HUDEP-2 (cell line): ENCODE measurements around the gene UST.

Experiments used
- DNase-seq, 76 experiments: peaks; one replicate each; lab custom pipeline; 2025; ENCODE audit not compliant: unreplicated experiment in 76 of 76; lab: John Stamatoyannopoulos, UW

UST gene

GRCh38 chr6:149074832-149075258, 328.0 kb downstream of the UST start:
- DNase-seq: no peak

DNA sequence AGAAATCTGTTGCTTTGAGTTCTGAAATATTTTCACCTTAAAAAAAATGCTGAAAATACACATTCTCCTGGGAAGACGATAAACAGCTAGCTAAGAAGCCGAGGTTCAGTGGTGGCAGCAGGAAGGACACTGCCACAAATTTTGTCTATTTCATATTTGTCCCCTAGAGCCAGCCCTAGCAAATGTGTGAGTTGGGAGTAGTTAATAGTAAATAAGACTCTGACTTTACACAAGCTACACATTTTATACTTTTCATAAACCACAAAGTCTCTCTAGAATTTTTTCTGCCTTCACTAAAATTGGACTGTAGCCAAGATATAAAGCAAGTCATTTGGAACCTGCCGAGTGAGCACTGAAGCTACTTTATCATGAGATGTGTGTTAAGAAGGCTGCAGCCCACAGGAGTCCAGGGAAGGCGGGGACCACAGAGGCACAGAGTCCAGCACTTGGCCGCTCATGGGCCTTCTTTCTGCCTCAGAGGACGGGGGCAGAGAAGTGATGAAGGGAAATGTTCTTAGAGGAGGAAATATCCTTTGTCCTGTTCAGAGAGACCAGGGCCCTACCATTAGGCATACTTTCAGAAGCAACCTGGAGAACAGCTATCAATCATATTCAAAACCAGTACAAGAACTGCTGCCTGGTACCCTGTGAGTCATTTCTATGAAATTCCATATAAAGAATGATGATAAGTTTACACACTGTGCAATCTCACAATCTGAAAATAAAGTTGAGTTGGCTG, 329.0 kb downstream of the UST start:
- DNase-seq: no peak

GRCh38 chr6:149076355-149076734, 329.5 kb downstream of the UST start:
- DNase-seq: no peak

DNA sequence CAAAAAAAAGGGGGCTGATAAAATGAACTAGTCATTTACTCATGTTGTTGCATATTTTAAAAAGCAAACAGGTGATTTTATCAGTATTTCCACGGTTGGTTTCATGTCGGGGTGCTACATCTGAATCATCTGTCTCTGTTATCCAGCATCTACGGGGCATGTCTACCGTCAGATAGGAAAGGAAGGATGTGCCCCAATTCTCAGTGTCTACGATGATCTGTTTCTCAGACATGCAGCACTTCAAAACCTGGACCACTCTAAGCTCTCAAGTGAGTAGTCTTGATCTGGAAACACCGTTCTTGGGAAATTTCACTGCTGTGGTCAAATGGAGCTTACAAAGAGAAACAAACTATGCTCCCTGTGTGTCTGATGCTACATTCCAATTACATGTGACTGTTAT, 330.4 kb downstream of the UST start:
- DNase-seq: no peak

GRCh38 chr6:149078211-149078782, 331.5 kb downstream of the UST start:
- DNase-seq: no peak

DNA sequence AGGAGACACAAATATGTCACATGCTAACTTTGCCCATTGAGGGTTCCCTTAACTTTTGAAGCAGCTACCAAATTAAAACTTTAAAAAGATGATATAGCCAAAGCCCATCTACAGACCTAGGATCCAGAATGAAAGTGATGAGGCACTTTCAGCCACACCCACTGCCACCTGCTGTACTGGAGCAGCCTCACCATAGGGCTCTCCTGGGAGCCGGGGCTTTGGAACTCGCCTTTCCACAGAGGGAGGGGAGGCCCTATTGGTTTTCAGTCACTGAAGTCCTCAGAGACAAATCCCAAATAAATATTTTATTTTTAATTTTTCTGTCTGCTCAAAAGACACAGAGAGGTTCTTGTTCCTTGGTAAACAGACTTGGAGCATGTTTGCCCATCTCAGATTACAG, 332.6 kb downstream of the UST start:
- DNase-seq: no peak

DNA sequence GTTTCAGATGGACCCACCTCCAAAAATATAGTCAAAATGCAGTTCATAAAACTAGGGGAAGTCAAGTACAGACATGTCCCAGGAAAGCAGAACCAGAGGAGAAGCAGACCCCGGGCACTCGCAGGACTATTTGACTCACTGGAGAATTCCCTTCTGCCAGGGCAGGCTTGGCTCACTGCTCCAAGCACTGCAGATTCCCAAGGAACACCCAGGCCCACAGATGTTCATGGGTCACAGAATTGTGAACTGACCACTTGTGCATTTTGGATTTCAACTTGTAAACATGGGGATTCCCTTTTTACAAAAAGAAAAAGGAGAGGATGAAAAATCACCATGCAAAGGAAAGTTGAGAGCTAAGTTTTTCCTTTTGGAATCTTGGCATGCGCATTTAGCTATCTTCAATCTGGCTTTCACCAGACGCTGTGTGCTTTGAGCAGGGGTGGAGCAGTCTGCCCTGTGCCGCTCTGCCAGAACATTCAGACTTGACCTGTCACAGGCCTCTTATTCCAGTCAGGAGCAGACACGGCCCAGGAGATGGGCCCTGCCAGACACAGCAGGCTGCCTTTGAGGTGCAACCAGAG, 333.2 kb downstream of the UST start:
- no peak for DNase-seq

DNA sequence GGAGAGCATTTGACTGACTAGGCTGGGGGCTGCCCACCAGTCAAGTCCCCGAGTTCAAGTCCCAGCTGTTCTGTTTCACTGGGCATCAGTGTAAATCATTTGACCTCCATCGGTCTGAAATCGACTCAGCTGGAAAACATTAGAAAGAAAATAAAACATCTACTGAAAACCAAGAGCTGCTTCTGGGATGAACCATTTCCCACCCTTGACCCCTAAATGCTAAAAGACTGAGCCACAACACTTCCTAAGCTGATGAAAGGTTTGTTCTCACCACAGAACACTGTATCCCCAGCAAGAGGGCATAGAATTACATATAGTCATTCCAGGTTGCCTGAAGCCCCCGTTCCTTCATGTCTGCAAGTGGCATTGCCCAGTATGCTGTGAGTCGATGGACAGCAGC, 333.7 kb downstream of the UST start:
- no peak for DNase-seq

DNA sequence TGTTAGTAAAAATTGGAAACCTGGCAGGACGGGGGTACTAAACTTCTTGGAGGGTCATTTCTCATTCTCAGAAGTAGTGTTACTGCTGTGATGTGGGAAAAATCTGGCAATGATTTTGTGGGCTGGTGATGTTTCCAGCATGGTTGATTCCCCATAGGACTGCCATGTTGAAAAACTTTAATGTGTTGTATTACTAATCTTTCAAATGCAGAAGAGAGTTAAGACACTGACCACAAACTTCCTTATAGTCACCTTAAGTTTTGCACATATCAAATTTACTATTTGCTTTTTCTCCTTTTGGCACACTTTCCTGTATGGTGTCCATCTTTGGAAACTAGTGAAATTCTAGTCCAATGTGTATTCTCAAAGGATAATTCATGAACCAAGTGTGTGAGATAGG, 334.5 kb downstream of the UST start:
- DNase-seq: no peak

GRCh38 chr6:149082320-149082719, 335.5 kb downstream of the UST start:
- DNase-seq: peak in 61 of 76 experiments; percentile 15 to 77 (median 47)

DNA sequence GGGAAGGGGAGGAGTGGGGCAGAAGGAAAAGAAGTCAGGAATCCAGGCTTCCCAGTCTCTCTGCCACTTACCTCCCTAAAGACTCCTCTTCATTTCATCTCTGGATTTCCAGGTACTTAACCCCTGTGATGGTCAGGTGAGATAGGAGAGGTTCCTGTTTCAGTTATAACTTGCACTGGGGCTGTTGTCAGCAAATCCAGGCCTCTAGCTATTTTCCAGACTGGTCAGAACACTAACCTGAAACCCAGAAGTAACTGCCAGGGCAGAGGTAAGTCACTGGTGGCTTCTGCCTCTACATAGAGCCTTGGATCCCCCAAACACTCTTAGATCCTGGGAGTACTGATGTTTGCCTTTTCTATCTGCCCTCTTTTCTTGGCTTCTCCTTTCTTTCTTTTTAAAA, 337.2 kb downstream of the UST start:
- DNase-seq: no peak

- DNase-seq: no peak
Measured at GRCh38 chr6:149084808-149085556, 338.2 kb downstream of the UST start.

DNA sequence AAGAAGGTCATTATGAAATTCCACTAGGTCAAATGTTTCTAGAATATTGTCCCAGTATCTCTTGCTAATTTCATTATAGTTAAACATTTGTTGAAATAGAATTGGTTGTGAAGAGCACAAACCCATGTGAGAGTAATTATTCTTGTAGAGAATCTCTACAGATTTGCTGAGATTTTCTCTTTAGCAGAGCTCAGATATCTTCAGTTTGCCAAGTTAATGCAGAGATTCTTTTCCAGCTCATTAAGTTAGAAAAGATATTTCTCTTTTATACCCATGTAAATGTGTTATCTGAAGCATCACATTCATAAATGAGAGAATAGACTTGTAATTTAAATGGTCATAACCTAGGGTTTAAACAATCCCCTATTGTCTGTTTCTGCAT, 338.7 kb downstream of the UST start:
- DNase-seq: no peak

GRCh38 chr6:149086363-149086762, 339.5 kb downstream of the UST start:
- DNase-seq: no peak

DNA sequence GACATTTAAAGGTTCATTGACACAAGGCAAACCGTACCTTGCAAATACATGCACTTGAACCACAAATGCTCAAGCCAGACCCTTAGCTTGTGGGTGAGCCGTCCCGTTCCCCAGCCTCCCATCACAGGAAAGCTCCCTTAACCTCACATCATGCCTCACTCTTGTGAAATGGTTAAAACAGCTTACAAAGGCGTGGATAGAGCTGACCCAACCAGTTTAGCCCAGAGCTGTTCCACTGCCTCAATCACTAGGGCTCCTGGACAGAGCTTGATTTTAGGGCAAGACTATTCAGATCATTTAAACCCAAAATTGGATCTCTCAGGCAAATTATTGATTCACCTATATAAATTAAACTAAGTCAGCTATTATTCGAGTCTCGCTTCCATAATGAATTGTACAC, 341.1 kb downstream of the UST start:
- no peak for DNase-seq

GRCh38 chr6:149088361-149088760, 341.5 kb downstream of the UST start:
- no peak for DNase-seq

GRCh38 chr6:149089510-149089909, 342.7 kb downstream of the UST start:
- no peak for DNase-seq

- no peak for DNase-seq
Measured at GRCh38 chr6:149090937-149091336, 344.1 kb downstream of the UST start.

GRCh38 chr6:149093643-149094042, 346.8 kb downstream of the UST start:
- DNase-seq: no peak

- no peak for DNase-seq
Measured at GRCh38 chr6:149094156-149094555, 347.3 kb downstream of the UST start.

DNA sequence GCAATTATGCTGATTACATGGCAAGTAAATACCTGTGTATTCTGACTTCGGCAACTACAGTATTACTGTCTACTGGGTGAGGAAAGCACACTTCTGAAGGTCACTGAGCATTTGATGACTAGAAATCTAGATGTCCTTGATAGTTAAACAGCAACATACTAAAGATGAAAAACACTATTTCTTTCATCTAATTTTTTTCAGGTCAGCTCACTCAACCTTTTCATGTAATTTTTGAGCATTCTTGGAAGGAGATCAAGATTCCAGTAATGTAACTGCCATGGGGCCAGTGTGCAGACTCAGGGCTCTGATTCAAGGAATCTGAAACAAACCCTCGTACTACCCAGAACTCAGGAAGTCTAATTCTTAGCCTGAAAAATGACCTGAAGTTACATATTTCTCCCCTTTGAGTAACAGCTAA, 348.1 kb downstream of the UST start:
- DNase-seq: no peak

GRCh38 chr6:149095842-149096241, 349.0 kb downstream of the UST start:
- DNase-seq: no peak
